ENCODE data around the gene EDEM3.
A peak's percentile ranks its signal among the peaks of the same experiment; 100 is the strongest.

The EDEM3 gene

DNA sequence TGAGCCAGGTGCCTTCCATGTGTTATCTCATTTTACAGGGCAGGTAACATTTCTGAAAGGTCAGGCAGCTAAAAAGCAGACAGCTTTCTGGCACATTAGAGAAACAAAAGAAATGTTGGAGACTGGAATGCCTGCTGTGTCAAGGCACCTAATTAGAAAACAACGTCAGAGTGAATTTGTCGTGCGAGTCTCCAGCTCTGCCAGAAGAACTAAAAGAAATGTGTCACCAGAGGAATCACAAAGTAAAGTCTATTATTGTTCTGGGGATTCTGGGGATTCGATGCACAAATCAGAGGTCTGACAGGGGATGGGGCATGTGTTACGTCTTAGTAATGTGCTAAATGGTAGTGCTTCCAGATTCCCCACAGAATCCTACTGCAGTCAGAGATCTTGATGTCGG is 89.3 kb downstream of the EDEM3 start:
- DNase-seq, result no peak

DNA sequence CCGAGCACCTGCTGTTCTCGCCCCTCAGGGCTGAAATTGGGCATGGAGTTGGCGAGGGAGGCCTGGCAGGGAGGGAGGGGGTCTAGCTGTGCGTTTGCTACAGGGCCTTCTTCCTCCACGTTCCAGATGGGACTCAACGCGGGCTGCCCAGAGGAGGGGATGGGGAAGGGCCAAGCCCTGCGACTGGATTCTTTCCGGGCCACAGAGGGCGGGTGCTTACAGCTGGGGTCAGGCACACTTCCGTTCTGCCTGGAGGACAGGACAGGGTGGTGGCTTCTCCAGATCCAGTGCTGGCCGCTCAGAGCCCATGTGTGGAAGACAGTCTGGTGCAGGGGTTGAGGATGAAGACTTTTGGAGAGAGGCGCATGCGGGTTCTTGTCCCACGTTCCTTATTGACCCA is 90.0 kb downstream of the EDEM3 start:
- no peak for DNase-seq

DNA sequence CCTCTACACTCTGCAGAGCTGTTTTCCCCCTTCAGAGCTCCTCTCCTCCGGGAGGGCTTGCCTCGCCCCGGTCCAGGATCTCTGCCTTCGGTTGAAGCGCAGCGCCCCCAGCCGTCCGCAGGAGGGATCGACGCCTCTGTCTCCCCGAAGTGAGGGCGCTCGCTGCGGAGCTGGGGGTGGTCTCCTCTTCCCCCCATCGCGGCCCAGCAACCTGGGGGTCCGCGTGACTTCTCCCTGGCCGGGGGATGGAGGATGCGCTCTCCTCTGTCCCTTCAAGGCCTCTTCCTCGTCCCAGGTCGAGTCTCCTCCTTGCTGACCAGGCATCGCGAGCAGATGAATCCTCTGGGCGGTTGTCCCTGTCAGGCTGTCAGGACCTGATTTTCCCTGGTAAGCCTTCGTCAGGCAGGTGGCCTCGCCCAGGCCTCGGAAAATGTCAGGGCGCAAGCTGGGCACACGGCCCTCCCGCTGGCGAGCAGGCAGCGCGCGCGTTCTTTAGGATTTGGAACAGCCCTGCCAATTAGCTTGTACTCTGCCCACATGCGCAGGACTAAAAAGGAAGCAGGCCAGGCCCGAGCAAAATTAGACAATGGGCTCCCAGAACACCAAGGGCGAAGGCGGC is 90.5 kb downstream of the EDEM3 start:
- DNase-seq, result peak; percentile 69

DNA sequence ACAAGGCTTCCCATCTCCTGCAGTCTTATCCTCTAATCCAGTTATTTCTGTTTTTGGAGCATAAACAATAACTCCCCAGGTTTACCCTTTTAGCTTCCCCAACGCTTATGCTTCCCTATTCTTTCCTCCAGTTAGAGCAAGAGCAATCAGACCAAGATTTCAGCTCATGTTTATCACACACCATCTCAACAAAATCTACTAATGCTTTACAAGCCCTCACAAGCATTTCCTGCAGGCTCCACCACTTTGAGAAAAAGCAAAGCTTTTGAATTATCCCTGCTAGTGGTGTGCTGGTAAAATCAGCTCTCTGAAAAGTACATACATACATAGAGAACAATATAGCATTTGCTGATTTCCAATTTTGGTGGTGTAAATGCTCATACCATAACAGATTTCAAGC is 92.9 kb downstream of the EDEM3 start:
- DNase-seq, result no peak

DNA sequence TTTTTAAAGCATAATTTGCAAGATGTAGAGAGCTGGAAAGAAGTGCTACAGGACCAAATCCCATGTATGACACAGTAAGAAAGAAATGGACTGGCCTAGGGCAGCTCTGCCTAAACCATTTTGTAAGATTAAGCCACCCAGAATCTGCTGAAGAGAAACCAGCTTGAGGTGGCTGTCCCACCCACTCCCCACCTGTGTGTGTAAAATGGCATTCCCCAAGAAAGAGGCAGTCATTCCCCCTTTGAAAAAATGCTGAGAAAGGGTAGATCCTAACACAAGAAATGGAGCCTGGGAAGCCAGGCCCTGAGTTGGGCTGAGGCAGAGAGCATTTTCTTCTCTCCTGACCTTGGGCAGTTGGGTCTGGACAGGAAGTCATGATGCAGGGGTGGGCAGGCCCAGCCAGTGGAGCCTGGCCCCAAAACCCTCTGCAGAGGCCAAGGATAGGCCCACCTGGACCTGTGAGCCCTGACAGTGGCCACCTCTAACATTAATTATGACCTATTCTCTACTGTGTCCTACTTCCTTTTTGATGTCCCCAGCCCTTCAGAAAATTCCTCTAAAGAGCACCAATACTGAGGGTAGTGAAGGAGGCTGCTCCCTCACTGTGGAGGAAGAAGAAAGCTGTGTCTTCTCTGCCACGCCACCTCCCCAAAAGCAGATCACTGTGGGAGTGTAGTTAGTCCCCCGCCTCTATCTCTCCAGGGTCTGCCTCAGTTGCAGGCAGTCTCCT is 94.0 kb downstream of the EDEM3 start:
- no peak for DNase-seq

DNA sequence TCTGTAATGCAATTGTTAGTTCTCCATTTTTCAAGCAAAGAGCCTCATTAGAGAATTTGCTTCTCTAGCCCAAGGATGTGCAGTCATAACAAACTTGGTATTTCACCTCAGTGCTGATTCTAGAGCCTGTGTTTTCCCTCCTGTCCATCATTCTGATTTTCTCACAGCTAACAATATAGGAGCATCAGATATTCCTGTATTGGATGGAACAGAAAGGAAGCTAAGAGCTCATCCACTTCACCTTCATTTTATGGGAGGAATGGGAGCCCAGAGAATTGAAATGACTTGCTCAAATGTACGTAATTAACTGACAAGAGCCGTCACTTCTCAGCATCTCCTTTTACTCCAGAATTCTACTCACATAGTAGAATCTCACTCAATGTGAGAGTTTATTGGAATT is 96.6 kb downstream of the EDEM3 start:
- no peak for DNase-seq

DNA sequence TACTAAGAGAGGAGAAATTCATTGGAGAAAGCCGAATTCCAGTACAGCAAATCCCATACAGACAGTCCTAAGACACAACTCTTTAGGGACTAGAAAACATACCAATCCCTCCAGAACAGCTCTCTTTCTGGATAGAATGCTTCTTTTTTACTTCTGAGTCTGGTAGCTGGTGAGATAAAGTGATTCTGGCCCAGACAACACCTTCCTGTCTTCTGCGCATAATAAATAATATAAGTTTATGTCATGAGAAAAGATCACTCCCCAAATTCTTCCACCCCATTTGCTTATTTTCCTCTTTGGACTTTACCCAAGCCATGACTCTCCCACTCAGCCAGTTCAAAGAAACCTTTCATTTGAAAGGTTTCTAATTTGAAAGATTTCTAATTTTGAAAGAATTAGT is 98.4 kb downstream of the EDEM3 start:
- DNase-seq, result no peak

DNA sequence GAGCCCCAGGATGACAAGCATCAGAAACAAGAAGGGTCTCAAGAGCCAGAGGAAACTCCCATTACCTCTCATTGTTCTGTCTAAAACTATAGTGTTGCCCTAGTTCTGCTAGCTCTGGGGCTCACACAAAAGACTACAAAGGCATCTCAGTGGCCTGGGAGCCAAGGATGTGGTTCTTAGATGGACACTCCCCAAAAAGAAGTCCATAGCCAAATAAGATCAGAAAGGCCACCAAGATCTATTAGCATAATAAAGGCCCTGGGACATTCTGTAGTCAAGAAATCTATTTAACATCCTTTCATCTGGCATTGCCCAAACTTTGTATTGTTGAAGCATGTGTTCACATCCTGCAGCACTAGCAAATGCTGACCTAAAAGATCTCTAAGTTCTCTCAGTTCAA is 99.5 kb downstream of the EDEM3 start:
- no peak for DNase-seq

DNA sequence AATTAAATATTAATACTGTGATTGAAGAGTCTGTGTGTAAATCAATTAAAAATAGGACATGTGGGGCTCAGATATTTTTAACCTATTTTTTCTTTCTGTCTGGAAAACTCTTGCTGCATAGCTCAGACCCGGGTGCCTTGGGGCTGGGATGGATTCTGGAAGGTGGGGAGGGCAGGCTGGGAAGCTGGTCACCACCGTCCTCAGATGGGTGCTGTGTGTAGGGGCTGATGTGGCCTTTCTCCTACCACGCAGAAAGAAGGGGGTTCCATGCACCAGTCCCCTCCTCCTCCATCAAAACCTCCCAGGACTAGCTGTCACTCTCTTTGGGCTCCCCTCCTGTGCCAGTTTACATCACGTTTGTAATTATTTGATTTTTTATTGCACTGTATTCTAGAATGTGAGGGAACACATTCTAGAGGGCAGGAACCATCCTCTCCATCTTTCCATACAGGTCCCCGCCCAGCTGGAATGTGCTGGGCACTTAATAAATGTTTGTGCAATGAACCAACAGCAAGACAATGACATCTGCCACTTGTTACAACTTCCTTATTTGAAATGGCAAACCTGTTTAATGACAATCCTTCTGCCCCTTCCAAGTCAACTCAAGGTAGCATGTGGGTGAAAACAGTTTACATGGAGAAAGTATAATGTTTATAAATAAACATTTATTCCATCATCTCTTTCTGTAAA is 104.3 kb downstream of the EDEM3 start:
- no peak for DNase-seq

DNA sequence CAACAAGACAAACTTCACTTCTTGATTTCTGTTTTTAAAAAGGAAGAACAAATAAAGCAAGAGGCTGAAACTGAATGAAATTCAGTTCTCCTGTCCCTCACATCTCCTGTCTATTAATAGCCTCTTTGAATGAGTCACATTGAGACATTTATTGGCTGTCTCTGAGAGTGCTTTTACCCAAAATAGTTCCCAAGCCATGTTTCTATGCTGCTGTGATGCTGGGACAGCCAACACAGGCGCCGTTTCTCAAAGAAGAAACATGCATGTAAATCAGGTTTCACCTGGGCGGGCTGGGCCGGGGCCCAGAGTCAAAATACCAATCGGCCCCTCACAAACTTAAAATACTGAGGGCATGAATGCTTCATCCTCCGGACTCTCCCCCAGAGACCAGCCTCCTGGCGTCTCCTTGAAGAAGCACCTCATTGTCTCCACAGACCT is 105.2 kb downstream of the EDEM3 start:
- DNase-seq, result no peak

DNA sequence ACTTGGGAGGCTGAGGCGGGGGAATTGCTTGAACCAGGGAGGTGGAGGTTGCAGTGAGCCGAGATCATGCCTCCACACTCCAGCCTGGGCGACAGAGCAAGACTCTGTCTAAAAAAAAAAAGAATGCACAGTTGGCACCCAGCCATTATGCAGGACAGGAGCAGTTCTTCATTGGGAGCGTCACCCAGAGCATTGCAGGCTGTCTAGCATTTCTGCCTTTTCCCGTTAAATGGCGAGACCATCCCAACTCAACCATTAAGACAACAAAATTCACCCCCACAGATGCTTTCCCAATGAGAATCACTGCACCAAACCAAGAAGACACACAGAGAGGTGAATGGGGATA is 105.8 kb downstream of the EDEM3 start:
- DNase-seq, result no peak

DNA sequence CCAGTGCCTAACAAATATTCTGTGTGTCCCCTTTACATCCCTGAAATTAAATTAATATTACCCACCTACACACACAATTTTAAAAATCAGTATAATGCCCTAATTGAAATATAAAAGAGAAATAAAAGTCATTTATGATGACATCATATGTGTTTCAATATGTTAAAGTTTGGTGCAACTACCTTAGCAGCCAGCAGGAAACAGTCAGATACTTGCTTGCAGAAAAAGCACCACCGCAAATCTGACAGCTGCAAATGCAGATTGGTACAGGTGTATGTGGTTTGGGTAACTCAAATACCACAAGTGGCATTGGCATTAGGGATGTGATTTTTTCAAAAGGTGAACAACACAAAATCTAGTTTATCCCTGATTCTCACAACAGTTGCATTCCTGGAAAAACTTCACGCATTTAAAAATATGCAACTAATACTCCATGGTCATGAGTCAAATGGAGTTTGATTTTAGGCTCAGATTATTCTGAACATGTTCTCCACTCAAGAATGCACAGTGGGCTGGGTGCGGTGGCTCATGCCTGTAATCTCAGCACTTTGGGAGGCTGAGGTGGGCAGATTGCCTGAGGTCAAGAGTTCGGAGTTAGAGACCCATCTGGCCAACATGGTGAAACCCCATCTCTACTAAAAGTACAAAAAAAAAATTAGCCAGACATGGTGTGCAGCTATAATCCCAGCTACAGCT is 106.3 kb downstream of the EDEM3 start:
- DNase-seq, result no peak

DNA sequence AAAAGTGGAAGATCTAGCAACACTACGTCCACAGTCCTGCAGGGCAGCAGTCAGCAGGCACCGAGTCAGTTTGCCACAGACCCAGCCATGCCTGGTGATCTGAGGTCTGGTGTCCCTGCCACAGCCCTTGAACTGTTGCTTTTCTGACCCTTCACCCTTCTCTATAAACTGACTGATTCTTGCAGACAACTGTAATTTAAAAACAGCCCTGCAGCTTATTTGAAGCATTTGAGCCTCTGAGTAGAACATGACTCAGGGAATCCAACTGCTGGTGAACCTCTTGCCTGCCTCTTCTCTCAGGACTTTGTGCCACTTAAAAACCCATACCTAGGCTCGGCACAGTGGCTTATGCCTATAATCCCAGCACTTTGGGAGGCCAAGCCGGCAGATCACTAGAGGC is 107.2 kb downstream of the EDEM3 start:
- DNase-seq, result no peak

DNA sequence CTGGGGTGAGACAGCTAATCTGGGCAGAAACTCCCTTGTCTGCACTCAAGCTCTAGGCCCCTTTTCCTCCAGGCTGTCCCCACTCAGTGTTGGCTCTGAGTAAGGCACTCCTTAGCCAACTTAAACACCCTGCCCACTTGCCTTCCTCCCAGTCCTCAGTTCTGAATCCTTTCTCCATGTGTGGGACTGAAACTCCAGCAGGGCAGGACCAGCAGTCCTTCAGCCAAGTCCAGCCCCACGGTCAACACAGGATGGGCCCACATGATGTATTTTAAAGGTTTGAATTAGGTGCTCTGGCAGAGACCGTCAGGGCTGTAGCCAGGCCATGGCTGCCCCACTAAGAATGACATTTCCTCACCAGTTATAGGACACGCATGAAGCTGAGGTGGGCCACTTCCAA is 107.8 kb downstream of the EDEM3 start:
- no peak for DNase-seq

DNA sequence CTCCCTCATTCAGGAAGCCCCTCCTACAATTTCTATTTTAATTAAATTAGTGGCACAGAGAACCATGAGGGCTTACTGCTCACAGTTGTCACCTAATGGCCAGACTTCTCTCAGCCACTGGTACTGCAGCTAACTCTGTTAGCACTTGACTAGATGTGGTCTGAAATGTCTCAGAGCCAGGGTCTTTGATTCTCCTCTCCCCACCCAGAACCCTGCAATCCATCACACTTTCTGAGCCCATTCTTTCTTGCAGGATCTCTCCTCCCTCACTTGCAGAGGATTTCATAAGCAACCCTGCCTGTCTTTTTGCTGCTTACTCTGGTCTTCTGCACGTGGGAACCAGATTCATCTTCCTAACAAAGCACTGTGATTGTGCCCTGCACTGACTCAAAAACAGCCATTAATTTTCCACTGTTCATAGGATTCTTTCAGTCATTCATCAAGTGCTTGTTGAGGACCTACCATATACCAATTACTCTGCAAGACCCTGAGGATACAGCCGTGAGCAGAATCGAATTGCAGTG is 108.4 kb downstream of the EDEM3 start:
- no peak for DNase-seq

DNA sequence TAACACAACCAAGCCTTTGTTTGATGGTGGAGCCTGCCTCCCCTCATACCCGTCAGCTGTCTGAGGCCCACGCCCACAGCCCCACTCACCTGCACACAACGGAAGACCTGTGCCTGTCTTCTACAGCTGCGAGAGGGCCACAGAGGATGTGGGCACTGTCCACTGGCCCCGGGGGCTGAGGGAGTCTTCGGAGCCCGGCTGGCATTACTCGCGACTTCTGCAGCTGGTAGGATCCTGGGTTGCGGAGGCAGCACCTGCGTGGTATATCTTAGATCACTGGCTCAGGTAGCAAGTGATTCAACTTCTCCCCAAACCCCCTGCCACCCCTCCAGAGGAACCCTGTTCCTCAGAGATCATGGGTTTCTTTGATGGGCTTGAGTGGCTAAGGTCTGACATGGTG is 109.9 kb downstream of the EDEM3 start:
- no peak for DNase-seq

DNA sequence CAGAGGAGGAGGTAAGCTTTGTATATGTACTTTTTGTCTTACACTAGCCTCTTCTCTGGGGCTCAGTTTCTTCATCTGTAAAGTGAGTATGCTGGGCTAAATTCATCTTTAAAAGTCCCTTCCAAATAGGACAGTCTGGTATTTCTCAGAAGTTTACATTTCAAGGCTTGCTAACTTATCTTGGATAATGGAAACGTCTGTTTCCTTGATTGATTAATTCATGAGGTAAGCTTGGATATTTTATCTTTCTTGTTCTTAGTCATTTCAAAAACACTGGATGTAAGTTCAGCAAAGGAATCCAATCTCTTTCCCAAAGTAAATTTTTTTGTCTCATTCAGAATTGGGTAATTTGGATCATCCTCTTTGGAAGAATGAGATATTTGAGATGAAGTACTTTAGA is 111.0 kb downstream of the EDEM3 start:
- DNase-seq, result no peak

DNA sequence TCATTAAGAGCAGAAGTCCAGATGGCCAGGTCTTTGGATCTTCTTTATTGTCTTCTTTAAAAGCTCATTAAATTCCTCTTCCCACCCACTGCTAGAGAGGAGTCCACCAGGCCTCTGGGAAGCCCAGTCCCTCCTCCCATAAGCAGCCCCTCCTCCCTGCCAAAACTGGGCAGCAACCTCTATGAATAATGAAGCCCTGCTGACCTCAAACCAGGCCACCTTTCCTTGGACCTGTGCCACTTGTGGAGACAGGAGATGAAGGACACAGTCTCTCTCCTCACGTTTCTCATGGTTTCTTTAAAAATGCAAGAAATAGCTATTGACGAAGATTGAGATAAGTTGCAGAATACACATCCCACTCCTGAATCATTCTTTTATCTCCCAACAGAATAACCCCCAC is 112.8 kb downstream of the EDEM3 start:
- no peak for DNase-seq

DNA sequence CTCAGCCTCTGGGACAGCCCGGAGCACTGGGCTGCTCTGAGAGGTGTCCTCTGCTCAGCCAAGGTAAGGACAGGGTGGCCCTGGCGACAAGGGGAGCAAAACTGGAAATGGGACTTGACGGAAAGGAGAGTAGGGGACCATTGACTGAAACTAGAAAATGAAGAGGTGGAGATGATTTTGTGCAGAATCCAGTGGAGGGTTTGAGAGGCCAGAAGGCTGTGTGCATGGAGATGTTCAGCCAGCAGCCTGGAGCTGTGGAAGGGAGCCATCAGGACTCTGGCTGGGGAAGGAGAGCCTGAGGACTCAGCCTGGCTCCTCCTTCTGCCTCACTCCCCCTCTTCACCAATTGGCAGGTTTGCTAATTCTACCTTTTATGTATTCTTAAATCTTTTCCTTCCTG is 114.2 kb downstream of the EDEM3 start:
- DNase-seq, result no peak

Measured in activated CD4-positive, alpha-beta T cell treated with anti-CD3 and anti-CD28 coated beads for 48 hours (primary cell).